Spleen (tissue), 7 donors: Measurements from ENCODE around the gene RIOK2.

Experiments used
- POLR2A ChIP-seq, 3 donors: fragments of 450-650 bp; IDR thresholded peaks; one replicate each; pipeline ENCODE4 v1.5.1; 2017; ENCODE audit warnings: antibody characterized with exemption in 3 of 3, mild to moderate bottlenecking in 1 of 3
- POLR2AphosphoS5 ChIP-seq, 3 donors: sonication (generic); formaldehyde crosslinking; IDR thresholded peaks; one replicate each; pipeline ENCODE4 v1.5.1; 2017; ENCODE audit warnings: antibody characterized with exemption in 3 of 3
- TF ChIP-seq, protein P1 (sequence below), 11 experiments: fragments of 200-600 bp in 7 of 11; fragments of 450-650 bp in 4 of 11; sonication (generic) in 4 of 11; IDR thresholded peaks in 8 of 11; conservative IDR thresholded peaks in 3 of 11; 1 replicate in 7 of 11; 2 replicates in 4 of 11; pipeline versions ENCODE4 v1.4.0 to v1.8.0; 2016 to 2021; ENCODE audit warnings: antibody characterized with exemption in 11 of 11, inconsistent platforms in 4 of 11, mild to moderate bottlenecking in 1 of 11
- donor health status: DM: no; HTN: no; CAD: no; lungs with moderate emphysema.
- donor health status: DM: no; HTN: no; CAD: no.
- donor health status: DM: no; HTN: no; CAD: no.

- TF ChIP-seq, protein P1, sequence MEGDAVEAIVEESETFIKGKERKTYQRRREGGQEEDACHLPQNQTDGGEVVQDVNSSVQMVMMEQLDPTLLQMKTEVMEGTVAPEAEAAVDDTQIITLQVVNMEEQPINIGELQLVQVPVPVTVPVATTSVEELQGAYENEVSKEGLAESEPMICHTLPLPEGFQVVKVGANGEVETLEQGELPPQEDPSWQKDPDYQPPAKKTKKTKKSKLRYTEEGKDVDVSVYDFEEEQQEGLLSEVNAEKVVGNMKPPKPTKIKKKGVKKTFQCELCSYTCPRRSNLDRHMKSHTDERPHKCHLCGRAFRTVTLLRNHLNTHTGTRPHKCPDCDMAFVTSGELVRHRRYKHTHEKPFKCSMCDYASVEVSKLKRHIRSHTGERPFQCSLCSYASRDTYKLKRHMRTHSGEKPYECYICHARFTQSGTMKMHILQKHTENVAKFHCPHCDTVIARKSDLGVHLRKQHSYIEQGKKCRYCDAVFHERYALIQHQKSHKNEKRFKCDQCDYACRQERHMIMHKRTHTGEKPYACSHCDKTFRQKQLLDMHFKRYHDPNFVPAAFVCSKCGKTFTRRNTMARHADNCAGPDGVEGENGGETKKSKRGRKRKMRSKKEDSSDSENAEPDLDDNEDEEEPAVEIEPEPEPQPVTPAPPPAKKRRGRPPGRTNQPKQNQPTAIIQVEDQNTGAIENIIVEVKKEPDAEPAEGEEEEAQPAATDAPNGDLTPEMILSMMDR (IDR thresholded peaks at IDR 0.05 in 8 of 11, conservative IDR thresholded peaks at IDR 0.05 in 3 of 11): no peak
- no peak for TF ChIP-seq POLR2AphosphoS5 (IDR thresholded peaks at IDR 0.05)
- TF ChIP-seq POLR2A (IDR thresholded peaks at IDR 0.05): no peak
Observed at GRCh38 chr5:97118261-97119006, 64.6 kb downstream of the RIOK2 start.
